CD14-positive monocyte (primary cell): ENCODE measurements around the gene NLRP8. TPM values are rescaled to one million over a fixed set of nuclear protein-coding genes. Genes with fewer than 3 reads are reported as not detected.

Experiments
- DNase-seq, 3 donors: peaks; one replicate each; pipeline ENCODE4 v3.0.0-alpha.2; 2011 to 2022
- H2AFZ ChIP-seq: 2 replicates; pipeline ENCODE4 v1.6.0; 2012; ENCODE audit warnings: mild to moderate bottlenecking, low read depth, low read length, inconsistent platforms; ENCODE audit not compliant: insufficient read depth, poor library complexity, severe bottlenecking
- H3K27ac ChIP-seq, 2 donors: 1 replicate in 1 of 2; 2 replicates in 1 of 2; pipeline ENCODE4 v1.5.1; 2012 to 2013; ENCODE audit warnings: low read length in 2 of 2, control low read depth in 1 of 2, inconsistent platforms in 1 of 2, low read depth in 1 of 2, mild to moderate bottlenecking in 1 of 2
- H3K27me3 ChIP-seq, 2 donors: one replicate each; pipeline versions ENCODE4 v1.6.0 to v1.6.1; 2011 to 2013; ENCODE audit warnings: low read length in 2 of 2; ENCODE audit not compliant: control insufficient read depth in 2 of 2, insufficient read depth in 2 of 2
- H3K36me3 ChIP-seq, 2 donors: replicated peaks in 1 of 2; 1 replicate in 1 of 2; 2 replicates in 1 of 2; pipeline versions ENCODE4 v1.5.1 to v1.6.1; 2012 to 2013; ENCODE audit warnings: low read length in 2 of 2, control low read depth in 1 of 2, inconsistent platforms in 1 of 2, mild to moderate bottlenecking in 1 of 2; ENCODE audit not compliant: insufficient read depth in 2 of 2, control insufficient read depth in 1 of 2
- H3K4me1 ChIP-seq, 2 donors: 1 replicate in 1 of 2; 2 replicates in 1 of 2; pipeline versions ENCODE4 v1.5.1 to v1.6.1; 2012 to 2013; ENCODE audit warnings: low read length in 2 of 2, control low read depth in 1 of 2, inconsistent platforms in 1 of 2, mild to moderate bottlenecking in 1 of 2, moderate library complexity in 1 of 2; ENCODE audit not compliant: insufficient read depth in 2 of 2, control insufficient read depth in 1 of 2
- H3K4me2 ChIP-seq: replicated peaks from 2 replicates; pipeline ENCODE3; 2012; ENCODE audit warnings: low read length, moderate library complexity, mild to moderate bottlenecking; ENCODE audit not compliant: poor library complexity, severe bottlenecking; ENCODE audit errors: extremely low read depth
- H3K4me3 ChIP-seq, 3 experiments: fragments of 200-600 bp in 1 of 3; sonication (generic) in 1 of 3; replicated peaks in 1 of 3; 1 replicate in 2 of 3; 2 replicates in 1 of 3; pipeline ENCODE4 v1.5.1; 2011 to 2013; ENCODE audit warnings: low read length in 3 of 3, mild to moderate bottlenecking in 3 of 3, control low read depth in 2 of 3, low read depth in 2 of 3, inconsistent platforms in 1 of 3, moderate library complexity in 1 of 3
- H3K79me2 ChIP-seq: 2 replicates; pipeline ENCODE4 v1.6.0; 2012; ENCODE audit warnings: mild to moderate bottlenecking, control low read depth, inconsistent platforms, low read length, moderate library complexity; ENCODE audit not compliant: insufficient read depth
- H3K9ac ChIP-seq: 2 replicates; pipeline ENCODE4 v1.6.0; 2017; ENCODE audit warnings: low read length, mild to moderate bottlenecking; ENCODE audit not compliant: insufficient read depth, poor library complexity, severe bottlenecking
- H3K9me3 ChIP-seq, 2 donors: replicated peaks in 1 of 2; 1 replicate in 1 of 2; 2 replicates in 1 of 2; pipeline versions ENCODE4 v1.5.1 to v1.6.1; 2012 to 2013; ENCODE audit warnings: low read length in 2 of 2, control low read depth in 1 of 2; ENCODE audit not compliant: control insufficient read depth in 1 of 2, insufficient read depth in 1 of 2
- H4K20me1 ChIP-seq: 2 replicates; pipeline ENCODE4 v1.6.0; 2012; ENCODE audit warnings: mild to moderate bottlenecking, low read length, control low read depth, moderate library complexity; ENCODE audit not compliant: insufficient read depth
- H3K27ac Mint-ChIP-seq, 7 donors: one replicate each; pipeline ENCODE4 v1.8.0; 2020; ENCODE audit warnings: mild to moderate bottlenecking in 7 of 7, mixed read lengths in 7 of 7, moderate library complexity in 6 of 7, inconsistent platforms in 2 of 7
- H3K27me3 Mint-ChIP-seq, 3 donors: one replicate each; pipeline ENCODE4 v1.8.0; 2021 to 2022; ENCODE audit warnings: low read depth in 3 of 3, mild to moderate bottlenecking in 3 of 3, mixed read lengths in 3 of 3, moderate library complexity in 3 of 3, inconsistent platforms in 1 of 3
- H3K36me3 Mint-ChIP-seq, 2 donors: one replicate each; pipeline ENCODE4 v1.8.0; 2020; ENCODE audit warnings: mixed read lengths in 2 of 2, inconsistent platforms in 1 of 2, mild to moderate bottlenecking in 1 of 2
- H3K4me1 Mint-ChIP-seq: one replicate; pipeline ENCODE4 v1.8.0; 2020; ENCODE audit warnings: mild to moderate bottlenecking, mixed read lengths
- H3K4me3 Mint-ChIP-seq, 2 donors: one replicate each; pipeline ENCODE4 v1.8.0; 2020; ENCODE audit warnings: mild to moderate bottlenecking in 2 of 2, mixed read lengths in 2 of 2, moderate library complexity in 1 of 2
- H3K9me3 Mint-ChIP-seq, 7 donors: one replicate each; pipeline ENCODE4 v1.8.0; 2020 to 2022; ENCODE audit warnings: mixed read lengths in 7 of 7, mild to moderate bottlenecking in 6 of 7, moderate library complexity in 6 of 7, inconsistent platforms in 2 of 7
- CTCF ChIP-seq: fragments of 200-600 bp; IDR thresholded peaks from one replicate; pipeline ENCODE4 v1.8.0; 2022; ENCODE audit warnings: antibody characterized with exemption, mild to moderate bottlenecking
- WGBS: methylation state at CpG from one replicate; pipeline ENCODE4 v1.1.5; 2013; ENCODE audit warnings: missing lambda C conversion rate; ENCODE audit not compliant: insufficient coverage; 5-methylcytosine and 5-hydroxymethylcytosine counted together
- intact Hi-C, 2 donors: fragments of 100-400 bp; cut with micrococcal nuclease; formaldehyde crosslinking; loops; one replicate each; pipeline versions ENCODE4 v1.15.0 to v1.15.1; 2023
- polyA plus RNA-seq, 3 donors: library from polyadenylated mRNA; depleted of rRNA in 1 of 3; unstranded in 2 of 3; stranded (reverse) in 1 of 3; fragments of 300-500 nt in 2 of 3; fragments of >200 nt in 1 of 3; fragmentation: Illumina TruSeq in 2 of 3; gene quantifications; 1 replicate in 2 of 3; 2 replicates in 1 of 3; pipeline ENCODE4 v1.2.3, GENCODE V29; 2012 to 2021

NLRP8 gene
- polyA plus RNA-seq, 3 donors = not detected

- Mint-ChIP-seq H3K27ac (no peak overlapping the region), H3K4me1 (no peaks in the 10 kb centered on the region), H3K27me3 (peaks cover 0 to 4% (median 0%) of the 10 kb centered on the region in 3 donors), H3K9me3 (peaks cover 16 to 74% (median 50%) of the 10 kb centered on the region in 7 donors), H3K4me3 (no peak overlapping the region), H3K36me3 (no peaks in the 10 kb centered on the region)
- Histone ChIP-seq H3K36me3 (no peaks in the 10 kb centered on the region), H3K4me3 (no peak overlapping the region), H3K79me2 (no peaks in the 10 kb centered on the region), H3K9ac (no peak overlapping the region), H3K4me2 (no peak overlapping the region), H2AFZ (no peak overlapping the region), H3K27ac (no peak overlapping the region), H3K27me3 (no peaks in the 10 kb centered on the region), H4K20me1 (no peaks in the 10 kb centered on the region), H3K4me1 (no peaks in the 10 kb centered on the region), H3K9me3 (peaks cover 49 to 51% of the 10 kb centered on the region in 2 donors)
- WGBS = 100% methylated on average over 2 of the region's 6 CpGs
- no peak for TF ChIP-seq CTCF
- no peak for DNase-seq
- intact Hi-C loops = no loop called here
These were observed 12.5 kb downstream of the NLRP8 start for GRCh38 chr19:55959996-55960675.

GRCh38 chr19:55962186-55962585 lies 14.6 kb downstream of the NLRP8 start:
- H2AFZ ChIP-seq = no peak overlapping the region
- no peaks in the 10 kb centered on the region for H3K27me3 ChIP-seq
- H3K79me2 ChIP-seq = no peaks in the 10 kb centered on the region
- DNase-seq = no peak
- H3K9ac ChIP-seq = no peak overlapping the region
- TF ChIP-seq CTCF = no peak
- H3K4me3 ChIP-seq = no peak overlapping the region
- H3K4me2 ChIP-seq = no peak overlapping the region
- Mint-ChIP-seq H3K4me1 (no peaks in the 10 kb centered on the region), H3K4me3 (no peak overlapping the region), H3K27ac (no peak overlapping the region), H3K27me3 (peaks cover 0 to 4% (median 0%) of the 10 kb centered on the region in 3 donors), H3K9me3 (peaks cover 9 to 71% (median 38%) of the 10 kb centered on the region in 7 donors), H3K36me3 (no peaks in the 10 kb centered on the region)
- no peaks in the 10 kb centered on the region for H3K4me1 ChIP-seq
- H3K36me3 ChIP-seq = no peaks in the 10 kb centered on the region
- peaks cover 36 to 39% of the 10 kb centered on the region in 2 donors for H3K9me3 ChIP-seq
- intact Hi-C loops = no loop called here
- no peak overlapping the region for H3K27ac ChIP-seq
- WGBS = 100% methylated on average over 5 of the region's 10 CpGs
- H4K20me1 ChIP-seq = no peaks in the 10 kb centered on the region
